Retinal pigment epithelial cell (primary cell): Measurements from ENCODE around the gene ZDHHC1.

Source experiments
- DNase-seq: peaks from one replicate; pipeline ENCODE4 v3.0.0-alpha.2; 2010; ENCODE audit warnings: low read depth
- H3K4me3 ChIP-seq: 2 replicates; pipeline ENCODE4 v1.5.1; 2011; ENCODE audit warnings: mild to moderate bottlenecking, low read length, control low read depth, moderate library complexity
- TF ChIP-seq, protein P1 (sequence below): conservative IDR thresholded peaks from 2 replicates; pipeline ENCODE4 v1.5.1; 2011; ENCODE audit warnings: low read depth, low read length, control low read depth, inconsistent platforms

ZDHHC1 gene

DNA sequence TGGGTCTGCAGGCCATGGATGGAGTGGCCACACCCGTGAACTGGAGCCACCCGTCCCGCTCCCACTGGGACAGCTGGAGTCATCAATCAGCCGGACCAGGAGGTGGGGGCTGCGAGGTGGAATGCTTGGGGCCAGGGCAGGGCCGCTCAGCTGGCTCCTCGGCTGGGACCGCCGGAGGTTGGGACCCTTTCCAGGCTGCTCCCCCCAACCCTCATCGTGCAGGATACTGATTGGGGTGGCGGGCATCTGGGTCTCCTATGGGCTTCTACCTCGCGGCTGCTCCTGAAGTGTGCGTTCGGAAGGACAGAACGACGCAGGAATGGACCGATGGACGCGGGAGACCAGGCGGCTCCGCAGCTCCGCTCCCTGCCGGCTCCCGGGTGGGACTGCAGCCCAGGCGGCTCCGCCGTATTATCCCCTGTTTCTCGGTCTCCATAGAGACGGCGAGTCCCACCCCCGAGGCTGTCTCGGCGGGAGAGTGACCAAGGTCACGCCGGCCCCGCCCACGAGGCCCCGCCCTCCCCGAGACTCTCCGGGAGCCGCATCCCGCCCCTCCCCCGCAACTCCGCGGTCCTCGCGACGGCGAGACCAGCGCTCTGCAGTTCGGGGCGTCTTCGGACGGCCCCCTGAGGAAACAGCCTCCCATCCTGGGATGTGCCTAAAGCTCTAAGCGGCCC lies 23.0 kb downstream of the ZDHHC1 start, which contains the start of gene TPPP3:
TPPP3 (minus strand) TSS at position 388 of the 677 bp plus-strand sequence. CDS start 2,387 bp downstream, outside the sequence.
- TF ChIP-seq, protein P1, sequence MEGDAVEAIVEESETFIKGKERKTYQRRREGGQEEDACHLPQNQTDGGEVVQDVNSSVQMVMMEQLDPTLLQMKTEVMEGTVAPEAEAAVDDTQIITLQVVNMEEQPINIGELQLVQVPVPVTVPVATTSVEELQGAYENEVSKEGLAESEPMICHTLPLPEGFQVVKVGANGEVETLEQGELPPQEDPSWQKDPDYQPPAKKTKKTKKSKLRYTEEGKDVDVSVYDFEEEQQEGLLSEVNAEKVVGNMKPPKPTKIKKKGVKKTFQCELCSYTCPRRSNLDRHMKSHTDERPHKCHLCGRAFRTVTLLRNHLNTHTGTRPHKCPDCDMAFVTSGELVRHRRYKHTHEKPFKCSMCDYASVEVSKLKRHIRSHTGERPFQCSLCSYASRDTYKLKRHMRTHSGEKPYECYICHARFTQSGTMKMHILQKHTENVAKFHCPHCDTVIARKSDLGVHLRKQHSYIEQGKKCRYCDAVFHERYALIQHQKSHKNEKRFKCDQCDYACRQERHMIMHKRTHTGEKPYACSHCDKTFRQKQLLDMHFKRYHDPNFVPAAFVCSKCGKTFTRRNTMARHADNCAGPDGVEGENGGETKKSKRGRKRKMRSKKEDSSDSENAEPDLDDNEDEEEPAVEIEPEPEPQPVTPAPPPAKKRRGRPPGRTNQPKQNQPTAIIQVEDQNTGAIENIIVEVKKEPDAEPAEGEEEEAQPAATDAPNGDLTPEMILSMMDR, result peak; percentile 70
- peak within 1 kb of the TSS; percentile 39 for H3K4me3 ChIP-seq
- DNase-seq, result peak; percentile 43

DNA sequence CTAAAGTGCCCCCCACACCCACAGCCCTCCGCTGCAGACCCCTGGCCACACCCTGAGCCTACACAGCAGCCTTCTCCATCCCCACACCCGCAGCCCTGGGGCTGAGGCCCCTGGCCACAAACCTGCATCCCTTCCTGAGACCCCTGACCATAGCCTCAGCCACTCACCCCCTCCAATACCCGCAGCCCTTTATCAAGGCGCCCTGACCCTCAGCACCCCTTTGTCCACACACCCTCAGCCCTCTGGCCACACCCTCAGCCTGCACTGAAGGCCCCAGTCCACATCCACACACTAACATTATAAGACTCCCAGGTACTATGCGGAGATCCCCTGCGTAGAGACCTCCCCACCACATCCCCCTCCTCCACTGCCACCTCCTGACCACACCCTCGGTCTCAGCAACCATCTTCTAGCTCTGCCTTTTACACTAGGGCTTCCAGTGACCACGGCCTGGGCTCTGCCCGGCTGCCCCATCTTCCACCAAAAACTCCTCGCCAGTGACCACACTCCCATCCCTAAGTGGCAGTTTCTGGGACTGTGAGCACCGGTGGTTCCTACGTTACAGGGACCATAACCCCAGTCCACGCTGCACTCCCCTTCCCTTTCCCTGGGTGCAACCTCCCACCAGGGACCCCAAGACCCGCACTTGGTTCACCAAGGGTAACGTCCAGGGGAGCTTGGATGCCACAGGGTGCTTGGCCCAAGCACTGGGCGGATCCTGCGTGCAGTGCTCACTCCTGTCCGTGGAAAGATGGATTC lies 23.8 kb downstream of the ZDHHC1 start:
- no peak for DNase-seq
- TF ChIP-seq, protein P1, result no peak
- H3K4me3 ChIP-seq, result peak overlapping the region; percentile 39

DNA sequence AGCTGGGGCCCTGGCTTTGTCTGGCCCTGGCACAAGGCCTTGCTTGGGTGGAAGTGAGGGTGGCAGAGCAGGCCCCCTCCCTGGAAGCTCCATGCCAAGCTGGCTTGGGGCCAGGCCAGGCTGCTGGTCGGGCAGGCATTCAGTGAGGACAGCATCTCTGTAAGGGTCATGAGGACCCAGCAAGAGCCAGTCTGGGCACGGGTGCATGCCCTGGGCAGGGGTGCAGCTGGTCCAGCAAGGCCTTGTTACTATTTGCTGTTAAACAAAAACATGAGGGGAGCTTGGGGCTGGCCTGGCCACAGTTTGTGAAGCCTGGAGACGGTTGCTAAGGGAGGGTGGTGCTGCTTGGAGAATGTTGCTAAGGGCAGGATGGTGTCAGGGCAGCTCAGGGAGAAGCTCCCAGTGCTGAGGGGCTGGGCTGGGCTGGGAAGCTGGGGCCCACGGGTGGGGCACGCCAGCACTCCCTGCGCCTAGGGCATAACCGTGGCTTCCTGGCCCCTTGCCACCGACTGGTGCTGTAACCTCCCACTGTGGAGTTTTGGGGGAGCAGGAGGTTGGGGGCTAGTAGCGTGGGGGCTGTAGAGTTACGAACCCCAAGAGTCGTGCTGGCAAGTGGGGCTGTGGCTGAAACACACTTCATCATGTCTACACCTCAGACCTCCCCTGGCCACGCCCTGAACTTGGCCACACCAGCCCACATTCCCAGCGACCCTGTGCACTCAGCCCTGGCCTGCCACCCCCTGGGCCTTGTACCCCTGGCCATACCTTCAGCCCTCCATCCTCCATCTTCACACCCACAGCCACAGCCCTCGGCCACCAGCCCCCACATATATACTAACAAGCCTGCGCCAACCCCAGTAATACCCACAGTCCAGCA lies 24.6 kb downstream of the ZDHHC1 start:
- no peak for DNase-seq
- TF ChIP-seq, protein P1, result no peak
- H3K4me3 ChIP-seq, result no peak overlapping the region

DNA sequence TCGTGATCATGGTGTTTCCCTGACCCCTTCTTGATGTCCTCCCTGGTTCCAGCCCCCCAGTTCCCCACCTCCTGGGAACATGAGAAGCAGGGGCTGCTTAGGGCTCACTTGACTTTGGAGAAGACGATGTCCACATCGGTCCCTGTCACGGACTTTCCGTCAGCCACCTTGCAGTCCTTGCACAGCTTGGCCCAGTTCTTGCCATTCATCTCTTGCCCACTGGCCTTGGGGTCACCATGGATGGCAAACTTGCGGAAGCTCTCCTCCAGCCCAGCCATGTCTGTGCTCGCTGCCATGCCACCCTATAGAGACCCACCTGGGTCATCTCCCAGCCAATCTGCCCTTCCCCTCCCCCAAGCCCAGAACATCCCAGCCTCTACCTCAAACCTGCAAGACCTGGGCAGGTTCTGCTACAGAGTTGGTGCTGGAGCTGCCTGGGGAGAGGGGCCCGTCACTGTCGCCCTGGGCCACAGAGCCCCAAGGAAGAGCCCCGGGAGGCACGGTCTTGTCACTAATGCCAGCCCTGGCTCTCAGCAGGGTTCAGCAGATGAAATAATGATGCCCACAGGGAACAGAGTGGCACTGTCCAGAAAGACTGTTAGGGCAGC lies 25.4 kb downstream of the ZDHHC1 start:
- no peak for DNase-seq
- TF ChIP-seq, protein P1, result no peak
- H3K4me3 ChIP-seq, result no peak overlapping the region

DNA sequence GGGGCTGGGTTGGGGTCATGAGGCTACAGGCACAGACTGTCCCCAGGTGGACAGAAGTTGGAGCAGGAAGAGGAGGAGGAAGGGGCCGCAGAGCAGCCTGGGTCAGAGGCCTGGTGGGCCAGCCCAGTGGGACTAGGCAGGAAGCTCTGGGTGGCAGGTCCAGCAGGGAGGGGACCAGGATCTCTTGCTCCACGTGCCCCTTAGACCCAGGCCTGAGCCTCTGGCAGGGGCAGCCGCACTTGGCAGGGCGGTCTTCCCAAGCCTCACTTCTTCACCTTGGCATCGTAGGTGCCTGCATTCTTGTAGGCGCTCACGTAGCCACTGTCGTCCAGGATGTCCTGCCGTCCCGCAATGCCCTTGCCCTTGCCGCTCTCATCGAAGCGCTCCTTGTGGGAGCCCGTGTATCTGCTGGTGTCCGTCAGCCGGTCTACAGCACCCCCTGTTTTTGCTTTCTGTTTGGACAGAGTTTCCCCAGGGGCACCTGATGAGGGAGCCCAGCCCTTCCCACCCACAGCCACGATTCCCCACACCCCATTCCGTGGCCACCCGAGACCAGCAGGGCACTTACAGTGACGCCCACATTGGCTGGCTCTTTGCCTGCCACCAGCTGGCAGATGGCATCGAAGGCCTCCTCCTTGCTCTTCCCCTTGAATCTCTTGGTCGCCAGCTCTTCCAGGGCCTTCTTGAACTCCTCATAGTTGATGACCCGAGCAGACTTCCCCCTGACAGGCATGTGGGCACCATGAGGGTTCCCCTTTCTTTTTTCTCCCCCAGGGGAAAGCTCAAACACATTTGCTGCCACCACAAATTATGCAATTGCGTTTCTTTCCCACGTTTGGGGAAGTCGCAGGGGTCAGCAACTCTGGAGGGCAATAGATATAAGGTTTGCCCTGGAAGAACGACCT lies 26.1 kb downstream of the ZDHHC1 start:
- TF ChIP-seq, protein P1, result no peak
- H3K4me3 ChIP-seq, result no peak overlapping the region
- DNase-seq, result no peak

DNA sequence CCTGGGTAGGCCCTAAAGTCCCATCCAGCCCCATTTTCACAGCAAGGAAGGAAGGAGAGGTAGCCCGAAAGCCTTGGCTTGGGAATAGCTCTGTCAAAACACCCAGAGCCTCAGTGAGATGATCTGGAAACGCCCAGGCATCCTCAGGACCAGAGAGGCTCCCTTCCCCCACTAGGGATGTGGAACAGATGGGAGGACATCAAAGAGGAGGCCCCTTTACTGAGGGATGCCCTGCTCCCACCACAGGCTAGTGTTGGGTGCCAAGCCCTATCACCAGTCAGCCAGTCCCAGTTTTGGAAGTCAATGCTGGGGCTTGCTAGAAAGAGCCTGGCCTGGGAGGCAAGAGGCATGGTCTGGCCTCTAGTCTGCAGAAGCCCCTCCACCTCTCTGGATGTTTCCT lies 27.7 kb downstream of the ZDHHC1 start:
- DNase-seq, result no peak
- no peak overlapping the region for H3K4me3 ChIP-seq
- TF ChIP-seq, protein P1, result no peak
